Transverse colon (tissue), 4 donors: Measurements from ENCODE around the gene TEAD3. TPM values are rescaled to one million over a fixed set of nuclear protein-coding genes. Genes with fewer than 3 reads are reported as not detected.
A peak's percentile ranks its signal among the peaks of the same experiment; 100 is the strongest.

Experiments
- DNase-seq: peaks from one replicate; pipeline ENCODE4 v3.0.0-alpha.2; 2019
- H3K27ac ChIP-seq, 4 donors: fragments of 200-600 bp; sonication (generic); 2 replicates each; pipeline ENCODE4 v1.5.1; 2016 to 2018; ENCODE audit warnings: inconsistent platforms in 4 of 4
- H3K27me3 ChIP-seq: fragments of 200-600 bp; sonication (generic); 2 replicates; pipeline ENCODE4 v1.5.1; 2017; ENCODE audit warnings: inconsistent platforms
- H3K36me3 ChIP-seq, 4 donors: fragments of 200-600 bp; sonication (generic); 2 replicates each; pipeline ENCODE4 v1.5.1; 2017 to 2019; ENCODE audit warnings: inconsistent platforms in 4 of 4
- H3K4me1 ChIP-seq, 4 donors: fragments of 200-600 bp; sonication (generic); 2 replicates each; pipeline ENCODE4 v1.5.1; 2017 to 2020; ENCODE audit warnings: inconsistent platforms in 4 of 4
- H3K4me3 ChIP-seq, 4 donors: fragments of 200-600 bp; sonication (generic); 1 replicate in 1 of 4; 2 replicates in 3 of 4; pipeline versions ENCODE4 v1.5.1 to v1.6.1; 2017 to 2019; ENCODE audit warnings: inconsistent platforms in 4 of 4
- H3K9me3 ChIP-seq, 2 donors: fragments of 200-600 bp; sonication (generic); 2 replicates each; pipeline ENCODE4 v1.5.1; 2017 to 2019; ENCODE audit warnings: inconsistent platforms in 2 of 2
- EP300 ChIP-seq: sonication (generic); formaldehyde crosslinking; IDR thresholded peaks from one replicate; pipeline ENCODE4 v1.6.1; 2017; ENCODE audit warnings: antibody characterized with exemption, low read depth
- POLR2A ChIP-seq: fragments of 450-650 bp; IDR thresholded peaks from one replicate; pipeline ENCODE4 v1.6.1; 2016; ENCODE audit warnings: antibody characterized with exemption, mild to moderate bottlenecking, moderate library complexity
- POLR2AphosphoS5 ChIP-seq, 3 donors: sonication (generic); formaldehyde crosslinking; IDR thresholded peaks; one replicate each; pipeline ENCODE4 v1.6.1; 2016; ENCODE audit warnings: antibody characterized with exemption in 3 of 3
- WGBS, 2 donors: methylation state at CpG; one replicate each; pipeline ENCODE4 v1.1.5; 2018; ENCODE audit warnings: low coverage in 1 of 2; 5-methylcytosine and 5-hydroxymethylcytosine counted together
- in situ Hi-C, 4 donors: fragments of 200-750 bp; cut with MboI; loops; one replicate each; pipeline versions ENCODE4 v1.15.0 to v1.15.1; 2017; ENCODE audit warnings: low sequenced_read_pairs in 3 of 4, low pct_ligation_motif_present in 1 of 4, low pct_unique_long_range_greater_than_20kb in 1 of 4
- intact Hi-C: fragments of 100-400 bp; cut with DNase I; formaldehyde crosslinking; loops from one replicate; pipeline ENCODE4 v1.15.1; 2023; ENCODE audit warnings: low total_unique reads
- small RNA-seq, 4 donors: library from RNA; depleted of rRNA; stranded (forward); fragments of <200 nt; gene quantifications; one replicate each; pipeline ENCODE3, GENCODE V24; 2016
- total RNA-seq, 4 donors: library from RNA; depleted of rRNA; stranded (reverse); fragments of >200 nt; gene quantifications; one replicate each; pipeline ENCODE4 v1.1.0, GENCODE V29; 2016
- TF ChIP-seq, protein P1 (sequence below), 5 experiments: fragments of 200-600 bp in 3 of 5; fragments of 450-650 bp in 2 of 5; sonication (generic) in 3 of 5; IDR thresholded peaks; 1 replicate in 2 of 5; 2 replicates in 3 of 5; pipeline ENCODE4 v1.5.1; 2016 to 2017; ENCODE audit warnings: antibody characterized with exemption in 5 of 5, inconsistent platforms in 3 of 5, mild to moderate bottlenecking in 2 of 5, moderate library complexity in 1 of 5

Gene TEAD3
- total RNA-seq, 4 donors from 2014 or later: 23.0 to 67.7 (median 25.3) TPM

DNA sequence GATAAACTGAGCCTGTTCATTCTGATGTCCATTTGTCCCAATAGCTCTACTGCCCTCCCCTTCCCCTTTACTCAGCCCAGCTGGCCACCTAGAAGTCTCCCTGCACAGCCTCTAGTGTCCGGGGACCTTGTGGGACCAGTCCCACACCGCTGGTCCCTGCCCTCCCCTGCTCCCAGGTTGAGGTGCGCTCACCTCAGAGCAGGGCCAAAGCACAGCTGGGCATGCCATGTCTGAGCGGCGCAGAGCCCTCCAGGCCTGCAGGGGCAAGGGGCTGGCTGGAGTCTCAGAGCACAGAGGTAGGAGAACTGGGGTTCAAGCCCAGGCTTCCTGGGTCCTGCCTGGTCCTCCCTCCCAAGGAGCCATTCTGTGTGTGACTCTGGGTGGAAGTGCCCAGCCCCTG, 69.4 kb downstream of the TEAD3 start:
- TF ChIP-seq EP300: no peak
- TF ChIP-seq, protein P1, sequence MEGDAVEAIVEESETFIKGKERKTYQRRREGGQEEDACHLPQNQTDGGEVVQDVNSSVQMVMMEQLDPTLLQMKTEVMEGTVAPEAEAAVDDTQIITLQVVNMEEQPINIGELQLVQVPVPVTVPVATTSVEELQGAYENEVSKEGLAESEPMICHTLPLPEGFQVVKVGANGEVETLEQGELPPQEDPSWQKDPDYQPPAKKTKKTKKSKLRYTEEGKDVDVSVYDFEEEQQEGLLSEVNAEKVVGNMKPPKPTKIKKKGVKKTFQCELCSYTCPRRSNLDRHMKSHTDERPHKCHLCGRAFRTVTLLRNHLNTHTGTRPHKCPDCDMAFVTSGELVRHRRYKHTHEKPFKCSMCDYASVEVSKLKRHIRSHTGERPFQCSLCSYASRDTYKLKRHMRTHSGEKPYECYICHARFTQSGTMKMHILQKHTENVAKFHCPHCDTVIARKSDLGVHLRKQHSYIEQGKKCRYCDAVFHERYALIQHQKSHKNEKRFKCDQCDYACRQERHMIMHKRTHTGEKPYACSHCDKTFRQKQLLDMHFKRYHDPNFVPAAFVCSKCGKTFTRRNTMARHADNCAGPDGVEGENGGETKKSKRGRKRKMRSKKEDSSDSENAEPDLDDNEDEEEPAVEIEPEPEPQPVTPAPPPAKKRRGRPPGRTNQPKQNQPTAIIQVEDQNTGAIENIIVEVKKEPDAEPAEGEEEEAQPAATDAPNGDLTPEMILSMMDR (IDR thresholded peaks at IDR 0.05): no peak
- TF ChIP-seq POLR2A: no peak
- no peak for TF ChIP-seq POLR2AphosphoS5 (IDR thresholded peaks at IDR 0.05)
- H3K27me3 ChIP-seq: no peaks in the 10 kb centered on the region
- H3K9me3 ChIP-seq: peaks cover 3 to 6% of the 10 kb centered on the region in 2 donors
- DNase-seq: no peak
- peaks cover 0 to 20% (median 7%) of the 10 kb centered on the region in 4 donors for H3K36me3 ChIP-seq
- H3K4me1 ChIP-seq: peaks cover 0 to 9% (median 2%) of the 10 kb centered on the region in 4 donors
- WGBS, 2 donors: 100% methylated on average over 3 of the region's 5 CpGs; no CpG with 5 or more reads in 1 of the 2 donors
- intact Hi-C loops (no loop called here), in situ Hi-C loops (loop anchor here in 1 of 4 donors (25.0 kb wide), 1 partner anchor 115 kb away; no protein-coding TSS in a partner anchor)
- H3K27ac ChIP-seq: no peak overlapping the region
- H3K4me3 ChIP-seq: no peak overlapping the region

DNA sequence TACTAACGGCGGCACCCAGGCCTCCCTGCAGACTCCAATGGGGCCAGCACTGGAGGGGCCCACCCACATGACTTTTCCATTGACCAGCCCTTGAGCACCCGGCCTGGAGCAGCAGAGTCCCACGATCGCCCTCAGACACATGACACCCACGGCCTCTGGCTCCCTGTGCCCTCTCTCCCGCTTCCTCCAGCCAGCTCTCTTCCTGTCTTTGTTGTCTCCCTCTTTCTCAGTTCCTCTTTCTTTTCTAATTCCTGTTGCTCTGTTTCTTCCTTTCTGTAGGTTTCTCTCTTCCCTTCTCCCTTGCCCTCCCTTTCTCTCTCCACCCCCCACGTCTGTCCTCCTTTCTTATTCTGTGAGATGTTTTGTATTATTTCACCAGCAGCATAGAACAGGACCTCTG, 70.8 kb downstream of the TEAD3 start:
- no peaks in the 10 kb centered on the region for H3K27me3 ChIP-seq
- in situ Hi-C loops (loop anchor here in 1 of 4 donors (25.0 kb wide), 1 partner anchor 114 kb away; no protein-coding TSS in a partner anchor), intact Hi-C loops (no loop called here)

DNA sequence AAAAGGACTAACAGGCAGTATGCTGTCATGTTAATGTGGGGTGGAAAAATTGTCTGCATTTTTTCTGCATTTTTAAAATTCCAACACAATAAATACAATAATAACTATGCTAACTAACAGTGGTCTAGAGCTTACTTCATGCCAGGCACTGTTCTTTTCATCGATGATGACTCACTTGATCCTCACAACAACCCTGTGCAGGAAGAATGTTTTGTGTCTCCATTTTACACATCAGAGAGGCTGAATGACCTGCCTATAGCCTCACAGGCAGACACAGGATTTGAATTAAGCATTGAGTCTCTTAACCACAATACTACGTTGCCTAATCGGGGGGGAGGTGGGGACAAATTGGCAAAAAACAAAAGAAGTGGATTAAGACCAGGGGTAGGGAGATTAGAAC, 71.6 kb downstream of the TEAD3 start:
- no peak for DNase-seq
- in situ Hi-C loops: loop anchor here in 1 of 4 donors (25.0 kb wide), 1 partner anchor 113 kb away; no protein-coding TSS in a partner anchor
- WGBS, 2 donors: 80 to 83% methylated on average over 1 to 3 of the region's 3 CpGs
- H3K27ac ChIP-seq: peak overlapping the region in 1 of 4 donors; percentile 12
- no peak overlapping the region for H3K4me3 ChIP-seq
- intact Hi-C loops: no loop called here
- H3K4me1 ChIP-seq: no peaks in the 10 kb centered on the region
- TF ChIP-seq EP300: no peak
- no peak for TF ChIP-seq POLR2A
- TF ChIP-seq, protein P1 (IDR thresholded peaks at IDR 0.05): no peak
- no peak for TF ChIP-seq POLR2AphosphoS5 (IDR thresholded peaks at IDR 0.05)
- peaks cover 3 to 6% of the 10 kb centered on the region in 2 donors for H3K9me3 ChIP-seq
- H3K36me3 ChIP-seq: peaks cover 0 to 27% (median 11%) of the 10 kb centered on the region in 4 donors
- H3K27me3 ChIP-seq: no peaks in the 10 kb centered on the region

More for the DNA sequence above, 70.8 kb downstream of the TEAD3 start:
- Histone ChIP-seq H3K9me3 (peaks cover 3 to 6% of the 10 kb centered on the region in 2 donors), H3K4me1 (no peaks in the 10 kb centered on the region), H3K4me3 (no peak overlapping the region), H3K27ac (peak overlapping the region in 1 of 4 donors; percentile 12), H3K36me3 (peaks cover 0 to 27% (median 11%) of the 10 kb centered on the region in 4 donors)
- TF ChIP-seq POLR2A: no peak
- TF ChIP-seq, protein P1 (IDR thresholded peaks at IDR 0.05): no peak
- TF ChIP-seq EP300: no peak
- no peak for TF ChIP-seq POLR2AphosphoS5 (IDR thresholded peaks at IDR 0.05)
- DNase-seq: no peak
- 84% methylated on average over 6 of the region's 8 CpGs; no CpG with 5 or more reads in 1 of the 2 donors for WGBS, 2 donors

Small RNAs within 50 kb of the gene (small RNA-seq; reads per million reads assigned to genes)
- 0 to 0.70 (median 0) reads per million in 4 donors for gene MIR7111

Other genes starting within 250 kb of the TEAD3 start
- gene ZNF76, start 237.3 kb downstream of the TEAD3 start, total RNA-seq: 10 to 100 TPM; 30.2 to 59.3 (median 35.1) TPM
- gene DEF6, start 199.3 kb downstream of the TEAD3 start, total RNA-seq: 10 to 100 TPM in 1 of 4 donors, 1 to 10 TPM in 3; 2.6 to 24.5 (median 6.8) TPM
- gene PPARD, start 154.5 kb downstream of the TEAD3 start, total RNA-seq: 100 to 1,000 TPM in 1 of 4 donors, 10 to 100 TPM in 3; 19.8 to 110 (median 29.3) TPM
- 10 to 100 TPM in 1 of 4 donors, 1 to 10 TPM in 2, under 1 TPM in 1; 0.75 to 30.8 (median 3.8) TPM for gene FANCE, start 44.7 kb downstream of the TEAD3 start, total RNA-seq
- gene RPL10A, start 28.7 kb downstream of the TEAD3 start, total RNA-seq: 100 to 1,000 TPM; 323 to 991 (median 649) TPM
- not detected for gene TULP1, start 15.8 kb upstream of the TEAD3 start, total RNA-seq
- gene FKBP5, start 191.8 kb upstream of the TEAD3 start, total RNA-seq: 100 to 1,000 TPM in 3 of 4 donors, 10 to 100 TPM in 1; 82.8 to 299 (median 254) TPM
- 1 to 10 TPM in 1 of 4 donors, under 1 TPM in 1, not detected in 2; 0.68 to 1.5 TPM for gene ARMC12, start 240.0 kb upstream of the TEAD3 start, total RNA-seq